Measurements from ENCODE around the gene KIF26B. TPM values are rescaled to one million over a fixed set of nuclear protein-coding genes. Genes with fewer than 3 reads are reported as not detected.

Gene KIF26B
- polyA plus RNA-seq, 3 donors: 29.8 to 33.7 (median 30.3) TPM

DNA sequence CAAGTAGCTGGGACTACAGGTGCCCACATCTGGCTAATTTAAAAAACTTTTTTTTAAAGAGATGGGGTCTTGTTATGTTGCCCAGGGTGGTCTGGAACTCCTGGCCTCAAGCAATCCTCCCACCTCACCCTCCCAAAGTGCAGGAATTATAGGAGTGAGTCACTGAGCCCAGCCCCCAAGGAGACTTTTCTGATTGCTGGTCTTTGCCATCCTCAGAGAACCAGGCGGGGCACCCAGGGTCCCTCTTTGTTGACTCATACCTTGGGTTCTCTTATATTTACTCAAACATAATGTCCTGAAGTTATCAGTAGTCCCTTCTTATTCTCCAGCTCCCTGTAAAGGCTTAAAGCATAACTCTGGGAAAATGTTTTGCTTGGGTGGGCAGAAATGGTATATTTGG lies 51.1 kb downstream of the KIF26B start:
- no peak for DNase-seq (ENCODE audit: low read depth in 3 of 3, low spot score in 2 of 3)

DNA sequence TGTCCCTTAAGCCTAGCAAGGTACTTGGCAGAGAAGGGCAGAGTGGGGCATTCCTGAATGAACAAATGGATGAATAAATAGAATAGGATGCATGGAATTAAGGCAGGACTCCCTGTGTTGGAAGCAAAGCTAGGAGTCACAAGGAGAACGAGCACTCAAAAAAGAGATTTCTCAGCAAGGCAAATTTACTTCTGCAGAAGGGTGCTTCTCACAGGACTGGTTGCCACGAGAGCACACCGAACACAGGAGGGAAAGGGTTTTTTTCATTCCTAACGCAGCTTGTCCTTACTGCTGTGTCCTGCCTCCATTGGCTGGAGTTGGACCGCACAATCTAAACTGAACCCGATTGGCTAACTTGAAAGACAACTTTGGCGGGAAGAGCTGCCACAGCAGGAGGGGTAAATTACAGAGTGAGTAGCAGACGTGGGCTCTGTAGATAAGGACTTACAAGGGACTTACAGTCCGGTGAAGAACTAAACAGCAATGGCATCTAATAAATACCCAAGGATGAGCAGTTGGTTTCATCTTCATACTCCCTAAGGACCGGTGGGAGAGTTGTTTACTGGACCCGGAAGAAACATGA lies 52.4 kb downstream of the KIF26B start:
- DNase-seq (ENCODE audit: low read depth in 3 of 3, low spot score in 2 of 3): no peak

DNA sequence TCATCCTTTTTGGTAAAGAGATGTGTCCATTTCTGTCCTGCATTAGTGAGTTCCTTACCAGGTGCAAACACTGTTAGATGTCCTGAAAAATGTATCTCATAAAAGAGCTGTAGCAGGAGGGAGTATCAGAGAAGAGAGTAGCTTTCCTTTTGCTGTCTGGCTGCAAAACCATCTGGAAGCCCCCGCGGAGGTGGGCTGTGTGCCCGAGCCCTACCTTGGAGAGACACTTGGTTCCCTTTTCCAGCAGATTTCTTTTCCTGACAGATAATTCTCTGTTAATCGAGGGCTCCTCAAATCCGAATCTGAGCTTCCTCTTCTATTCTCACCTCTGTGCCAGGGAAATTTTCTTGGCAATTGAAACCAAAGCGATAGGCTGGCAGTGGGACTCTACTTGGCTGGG lies 53.0 kb downstream of the KIF26B start:
- no peak for DNase-seq (ENCODE audit: low read depth in 3 of 3, low spot score in 2 of 3)

DNA sequence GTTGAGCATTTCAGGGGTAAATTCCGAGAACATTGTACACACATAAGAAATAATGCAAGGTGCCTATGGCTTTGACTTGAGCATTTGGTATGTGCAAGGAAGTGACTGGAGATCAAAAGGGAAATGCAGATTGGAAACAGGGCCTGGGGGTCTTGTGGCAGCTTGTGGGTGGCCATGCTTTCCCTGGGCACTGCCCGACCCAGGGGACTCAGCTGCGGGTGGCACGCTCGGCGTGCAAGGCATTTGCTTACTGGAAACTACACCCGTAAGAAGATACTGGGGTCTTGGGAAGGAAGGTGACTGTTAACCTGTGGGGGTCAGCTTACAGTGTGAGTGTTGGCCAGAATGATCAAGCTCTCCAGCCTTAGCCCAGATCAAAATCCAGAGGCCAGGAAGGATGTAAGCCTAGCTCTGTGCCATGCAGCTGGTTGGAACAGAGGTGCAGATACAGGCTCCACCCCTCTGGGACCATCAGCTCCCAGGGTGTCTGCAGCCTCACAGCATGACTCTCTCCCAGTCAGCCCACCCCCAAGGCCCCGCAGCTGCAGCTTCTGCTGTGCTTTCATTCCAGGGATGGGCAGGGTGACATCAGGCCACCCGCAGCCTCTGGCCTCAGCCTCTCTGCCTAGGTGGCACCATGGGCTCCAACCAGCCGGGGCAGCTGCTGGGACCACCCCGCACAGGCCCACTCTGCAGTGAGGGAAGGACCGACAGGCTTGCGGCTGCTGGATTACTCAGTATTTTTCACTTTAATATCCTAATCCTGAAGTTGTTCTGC lies 55.1 kb downstream of the KIF26B start:
- no peak for DNase-seq (ENCODE audit: low read depth in 3 of 3, low spot score in 2 of 3)

DNA sequence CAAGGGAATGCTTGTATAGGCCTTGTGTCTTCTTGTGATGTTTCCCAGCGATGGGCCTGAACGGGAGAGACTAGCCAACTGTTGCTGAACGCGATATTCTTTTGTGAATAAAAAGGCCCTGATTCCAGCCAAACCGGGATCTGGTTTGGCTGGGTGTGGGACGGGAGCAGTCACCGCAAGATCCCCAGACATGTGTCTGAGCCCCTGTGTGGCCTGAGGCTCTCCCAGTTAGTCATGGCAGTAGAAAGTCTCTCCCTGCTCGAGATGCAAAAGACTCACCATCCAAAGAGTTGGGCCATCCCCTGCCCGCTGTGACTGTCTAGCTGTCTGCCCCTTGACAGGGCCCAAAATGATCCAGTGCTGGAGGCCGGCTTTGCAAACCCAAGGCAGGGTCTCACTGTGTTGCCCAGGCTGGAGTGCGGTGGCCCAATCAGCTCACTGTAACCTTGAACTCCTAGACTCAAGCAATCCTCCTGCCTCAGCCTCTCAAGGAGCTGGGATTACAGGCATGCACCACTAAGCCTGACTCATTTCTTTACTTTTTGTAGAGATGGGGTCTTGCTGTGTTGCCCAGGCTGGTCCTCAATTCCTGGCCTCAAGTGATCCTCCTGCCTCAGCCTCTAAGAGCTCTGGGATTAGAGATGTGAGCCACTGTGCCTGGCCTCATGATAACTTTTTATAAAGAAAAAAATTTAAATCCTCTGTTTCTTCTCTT lies 56.4 kb downstream of the KIF26B start:
- no peak for DNase-seq (ENCODE audit: low read depth in 3 of 3, low spot score in 2 of 3)

DNA sequence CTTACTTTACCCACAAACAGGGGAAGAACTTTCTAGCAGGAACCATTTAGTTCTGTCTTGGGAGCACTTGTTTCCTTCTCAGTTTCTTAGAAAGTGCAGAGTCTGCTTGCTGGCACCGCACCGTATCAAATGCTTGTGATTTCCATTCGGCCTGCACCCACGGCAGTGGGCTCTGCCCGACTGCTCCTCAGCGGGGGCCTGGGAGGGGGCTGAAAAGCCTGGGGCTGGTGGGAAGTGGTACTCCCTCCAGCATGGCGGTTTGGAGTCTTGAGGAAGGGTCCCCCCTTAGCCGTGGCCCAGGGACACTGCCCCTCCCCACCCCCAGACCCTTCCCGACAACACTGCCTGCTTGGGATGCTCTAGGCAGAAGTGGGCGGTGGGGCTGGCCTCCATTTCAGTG lies 57.0 kb downstream of the KIF26B start:
- no peak for DNase-seq (ENCODE audit: low read depth in 3 of 3, low spot score in 2 of 3)

DNA sequence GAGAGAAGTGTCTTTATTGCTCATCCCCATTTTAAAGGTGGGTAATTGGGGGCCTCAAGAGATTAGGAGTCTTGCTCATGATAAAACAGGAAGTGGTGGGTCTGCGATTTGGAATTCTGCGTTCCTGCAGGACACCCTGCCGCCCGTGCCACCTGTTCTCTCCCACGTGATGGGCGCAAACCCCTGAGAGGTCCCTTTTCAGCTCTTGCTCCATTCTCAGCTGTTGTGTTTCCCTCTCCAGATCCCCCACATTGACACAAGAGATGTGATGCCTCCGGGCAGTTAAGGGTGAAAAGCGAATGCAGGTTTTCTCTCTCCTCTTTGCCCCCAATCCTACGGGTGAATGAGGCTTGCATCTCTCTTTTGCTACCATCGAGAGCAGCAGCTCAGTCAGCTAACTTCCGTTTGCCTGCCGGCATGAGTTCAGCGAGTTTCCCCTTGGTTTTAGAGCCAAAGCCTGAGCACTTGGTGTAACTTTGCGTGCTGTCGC lies 57.5 kb downstream of the KIF26B start:
- DNase-seq (ENCODE audit: low read depth in 3 of 3, low spot score in 2 of 3): no peak

DNA sequence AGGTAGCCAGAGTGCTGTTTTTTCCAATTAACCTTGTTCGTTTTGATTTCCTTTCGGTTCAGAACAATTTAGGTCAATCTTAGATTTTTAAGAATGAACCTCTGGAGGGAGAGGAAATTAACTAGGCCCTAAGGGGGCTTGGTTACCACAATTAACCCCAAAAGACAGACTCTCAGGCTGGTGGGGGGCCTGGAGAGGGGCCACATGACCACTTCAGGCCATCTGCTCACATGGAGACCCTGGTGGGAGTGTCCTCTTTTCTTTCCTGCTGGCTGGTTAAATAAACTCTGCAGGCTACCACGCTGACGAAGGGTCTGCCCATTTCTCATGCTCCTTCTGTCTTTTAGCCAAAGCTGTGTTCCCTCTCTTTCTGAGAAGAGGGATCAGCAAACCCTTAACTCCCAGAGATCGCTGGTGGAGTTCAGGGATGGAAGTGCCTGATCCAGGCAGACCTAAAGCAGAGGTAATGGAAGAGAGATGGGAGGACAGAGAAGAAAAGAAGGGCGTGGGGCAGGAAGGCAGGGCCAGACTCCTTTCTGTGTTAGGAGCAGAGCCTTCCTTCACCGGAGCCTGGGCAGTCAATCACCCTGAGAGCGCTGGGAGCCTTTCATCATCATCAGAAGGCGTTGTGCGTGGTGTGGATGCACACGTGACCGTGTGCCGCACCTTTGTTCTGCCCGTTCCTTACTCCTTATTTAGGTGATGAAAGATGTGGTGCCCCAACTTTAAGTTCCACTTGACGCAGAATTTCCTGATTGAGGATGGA lies 58.5 kb downstream of the KIF26B start:
- no peak for DNase-seq (ENCODE audit: low read depth in 3 of 3, low spot score in 2 of 3)

DNA sequence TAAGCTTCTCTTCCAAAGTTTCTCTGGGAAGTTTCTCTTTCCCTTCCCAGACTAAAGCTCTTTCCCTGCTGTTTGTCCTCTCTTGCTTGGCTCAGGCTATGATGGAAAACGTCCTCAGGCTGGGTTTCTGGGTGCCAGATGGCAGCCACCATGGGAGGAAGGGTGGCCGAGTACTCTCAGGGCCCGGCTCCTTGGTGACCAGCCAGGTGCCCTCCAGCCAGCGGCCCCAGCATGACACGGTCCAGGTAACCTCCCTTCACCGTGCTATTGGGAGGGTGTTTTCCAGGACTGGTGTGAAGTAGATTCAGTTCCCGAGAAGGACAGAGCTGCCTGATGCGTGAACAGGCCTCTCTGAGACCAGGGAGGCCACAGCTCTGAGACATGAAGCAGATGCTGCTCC lies 60.3 kb downstream of the KIF26B start:
- no peak for DNase-seq (ENCODE audit: low read depth in 3 of 3, low spot score in 2 of 3)

DNA sequence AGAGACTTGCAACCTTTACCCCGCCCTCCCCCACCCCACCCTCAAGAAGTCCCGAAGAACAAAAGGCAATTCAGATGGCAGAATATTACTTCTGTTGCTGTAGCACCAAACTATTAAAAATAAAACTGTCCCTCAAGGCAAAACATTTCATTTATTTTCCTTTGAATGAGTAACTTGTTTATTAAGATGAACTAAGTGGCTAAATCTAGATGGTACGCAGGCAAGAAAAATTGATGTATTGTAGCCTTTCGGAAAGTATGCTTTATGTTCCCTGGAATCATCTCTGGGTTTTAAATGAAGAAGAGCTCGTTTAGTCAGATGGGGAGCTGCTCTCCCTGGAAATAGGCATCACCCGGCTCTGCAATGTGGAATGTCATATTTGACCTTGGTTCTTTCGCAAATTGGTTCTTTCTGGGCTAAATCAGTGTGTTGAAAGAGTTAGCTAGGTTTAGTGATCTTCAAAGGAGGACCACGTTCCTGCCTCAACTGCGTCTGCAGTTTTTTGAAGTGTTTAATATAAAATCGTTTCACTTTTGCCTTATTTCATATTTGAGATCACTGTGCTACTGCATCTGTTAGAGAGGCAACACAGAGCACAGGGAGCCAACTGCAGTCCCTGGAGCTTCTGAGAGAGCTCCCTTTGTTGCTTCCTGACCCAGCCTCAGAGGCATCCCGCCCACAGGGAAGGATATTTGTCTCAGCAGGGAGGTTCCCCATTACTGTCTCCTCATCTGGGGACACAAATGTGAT lies 61.8 kb downstream of the KIF26B start:
- no peak for DNase-seq (ENCODE audit: low read depth in 3 of 3, low spot score in 2 of 3)

DNA sequence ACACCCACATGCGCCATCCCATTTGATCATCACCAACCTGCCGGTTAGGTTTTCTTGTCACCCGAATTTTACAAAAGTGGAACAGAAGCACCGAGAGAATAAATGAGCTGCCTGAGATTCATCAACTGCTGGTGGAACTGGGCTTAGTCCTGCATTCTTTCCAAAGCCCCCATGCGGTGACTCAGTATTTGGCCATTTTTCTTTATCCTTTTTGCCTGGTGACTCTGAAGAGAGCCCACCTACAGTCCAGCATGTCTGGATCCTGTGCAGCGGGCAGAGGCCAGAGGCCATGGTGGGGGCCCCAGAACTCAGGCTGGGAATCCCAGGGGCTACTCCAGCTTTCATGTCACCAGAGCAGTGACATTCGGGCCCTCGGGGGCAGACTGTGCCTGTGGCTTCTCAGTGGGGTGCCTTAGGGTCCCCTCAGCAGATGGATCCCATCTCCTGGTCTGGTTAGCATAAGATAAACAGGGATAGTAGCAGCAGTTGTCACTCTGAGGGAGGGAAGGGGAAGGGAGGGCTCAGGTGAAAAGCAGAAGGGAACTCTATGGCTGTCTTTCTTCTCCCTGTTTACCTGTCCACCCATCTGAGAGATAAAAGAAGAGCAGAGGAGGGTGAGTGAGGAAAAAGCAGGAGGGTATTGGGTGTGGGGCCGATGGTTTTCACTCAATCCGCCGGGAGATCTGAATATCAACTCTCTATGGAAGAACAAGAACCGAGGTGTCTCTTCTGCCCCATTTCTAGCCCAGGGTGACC lies 63.2 kb downstream of the KIF26B start:
- DNase-seq (ENCODE audit: low read depth in 3 of 3, low spot score in 2 of 3): no peak

DNA sequence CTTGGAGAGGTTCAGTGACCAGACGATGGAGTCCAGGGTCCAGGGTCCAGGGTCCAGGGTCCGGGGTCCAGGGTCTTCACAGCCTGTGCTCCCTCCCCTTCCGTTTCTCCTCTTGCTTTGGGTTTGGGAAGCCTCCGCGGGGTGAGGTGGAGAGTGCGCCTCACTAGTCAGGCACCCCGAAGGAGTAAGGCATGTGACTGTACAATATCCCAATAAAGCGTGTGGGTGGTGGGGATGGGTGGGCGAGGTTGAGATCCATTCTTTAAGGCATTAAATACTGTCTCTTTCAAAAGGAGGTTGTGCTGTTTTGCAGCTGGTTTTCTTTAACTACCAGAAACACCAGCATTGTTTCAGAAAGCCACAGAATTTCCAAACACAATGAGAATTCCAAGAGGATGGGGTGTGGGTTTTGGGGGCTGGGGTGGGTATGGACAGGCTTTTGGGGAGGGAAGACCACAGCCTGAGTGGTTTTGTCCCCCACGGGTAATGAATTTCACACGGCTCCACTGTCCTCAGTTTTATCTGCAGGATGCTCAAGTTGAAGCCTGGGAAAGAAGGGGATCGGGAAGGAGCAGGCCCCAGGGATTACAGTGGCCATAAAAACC lies 65.7 kb downstream of the KIF26B start:
- DNase-seq (ENCODE audit: low read depth in 3 of 3, low spot score in 2 of 3): no peak

DNA sequence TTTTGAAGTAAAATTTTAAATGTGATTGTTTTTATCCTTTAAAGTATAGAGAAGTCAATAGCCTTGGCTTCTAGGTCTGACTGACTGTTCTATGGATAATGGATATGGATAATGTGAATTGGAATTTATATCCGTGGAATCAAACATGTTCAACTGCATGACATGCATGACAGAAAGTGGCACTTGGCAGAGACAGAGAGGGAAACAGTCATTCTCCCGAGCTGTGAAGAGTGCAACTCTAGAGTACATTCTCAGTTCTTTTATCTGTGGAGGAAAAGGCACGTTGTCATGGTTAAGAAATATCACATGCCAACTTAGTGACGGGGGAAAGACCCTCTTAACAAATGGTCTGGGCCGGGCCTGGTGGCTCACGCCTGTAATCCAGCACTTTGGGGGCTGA lies 67.0 kb downstream of the KIF26B start:
- no peak for DNase-seq (ENCODE audit: low read depth in 3 of 3, low spot score in 2 of 3)

DNA sequence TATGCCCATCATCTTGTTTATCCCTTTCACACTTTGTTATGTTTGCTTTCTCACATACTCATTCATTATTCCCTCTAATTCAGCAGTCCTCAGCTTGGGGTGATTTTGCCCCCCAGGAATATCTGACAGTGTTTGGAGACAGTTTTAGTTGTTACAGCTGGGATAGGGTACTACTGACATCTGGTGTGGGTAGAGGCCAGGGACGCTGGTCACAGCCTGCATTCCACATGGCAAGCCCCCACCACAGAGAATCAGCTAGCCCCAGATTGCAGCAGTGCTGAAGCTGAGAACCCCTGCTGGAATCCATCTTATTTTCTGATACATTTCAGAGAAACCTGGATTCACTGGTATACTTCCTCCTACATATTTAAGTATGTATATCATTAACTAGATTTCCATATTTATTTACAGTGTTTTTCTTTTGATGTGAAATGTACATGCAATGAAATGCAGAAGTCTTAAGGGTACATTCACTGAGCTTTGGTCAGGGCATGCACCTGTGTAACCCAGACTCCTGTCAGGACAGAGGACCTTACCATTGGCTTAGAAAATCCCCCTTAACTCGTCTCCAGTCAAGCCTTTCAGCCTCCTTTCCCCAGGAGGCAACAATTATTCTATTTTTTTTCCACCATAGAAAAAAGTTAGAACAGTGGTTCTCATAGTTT lies 68.3 kb downstream of the KIF26B start:
- no peak for DNase-seq (ENCODE audit: low read depth in 3 of 3, low spot score in 2 of 3)

DNA sequence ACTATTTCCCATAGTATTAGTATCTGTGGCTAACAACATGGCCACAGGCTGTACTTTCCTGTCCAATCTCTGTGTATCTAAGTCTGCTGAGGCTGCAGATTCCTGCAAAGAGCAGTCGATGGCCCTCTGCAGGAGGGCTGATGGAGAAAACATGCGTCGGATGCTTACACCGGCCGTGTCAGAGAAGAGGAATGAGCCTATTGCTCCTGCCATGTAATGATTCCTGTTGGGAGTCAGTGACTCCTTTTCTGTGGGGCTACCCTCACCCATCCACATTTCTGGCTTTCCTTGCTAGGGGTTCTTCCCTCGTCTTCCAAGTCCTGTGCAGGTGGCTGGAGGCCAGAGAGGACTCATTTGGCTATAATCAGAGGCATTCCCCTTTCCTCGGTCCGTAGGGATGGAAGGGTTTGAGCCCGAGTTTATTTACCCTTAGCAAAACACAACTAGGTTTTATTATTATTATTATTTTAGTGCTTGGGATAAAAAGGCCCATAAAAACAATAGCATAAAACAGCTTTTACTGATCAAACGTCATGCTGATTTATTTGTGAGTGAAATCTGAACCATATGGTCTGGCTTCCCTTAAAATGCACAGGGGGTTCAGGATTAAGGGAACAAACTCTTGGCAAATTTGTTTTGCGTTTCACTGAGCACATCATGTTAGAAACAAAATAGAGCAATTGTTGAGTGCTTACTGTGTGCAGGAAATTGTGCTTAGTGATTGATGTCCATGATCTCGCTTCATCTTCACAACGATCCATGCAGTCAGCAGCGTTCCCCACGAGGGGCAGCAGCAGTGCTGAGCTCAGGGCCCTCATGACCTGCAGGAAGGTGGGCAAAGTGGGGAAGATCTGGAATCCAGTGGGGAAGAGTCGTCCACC lies 70.8 kb downstream of the KIF26B start:
- DNase-seq (ENCODE audit: low read depth in 3 of 3, low spot score in 2 of 3): peak; percentile 19 to 59 (median 50)

DNA sequence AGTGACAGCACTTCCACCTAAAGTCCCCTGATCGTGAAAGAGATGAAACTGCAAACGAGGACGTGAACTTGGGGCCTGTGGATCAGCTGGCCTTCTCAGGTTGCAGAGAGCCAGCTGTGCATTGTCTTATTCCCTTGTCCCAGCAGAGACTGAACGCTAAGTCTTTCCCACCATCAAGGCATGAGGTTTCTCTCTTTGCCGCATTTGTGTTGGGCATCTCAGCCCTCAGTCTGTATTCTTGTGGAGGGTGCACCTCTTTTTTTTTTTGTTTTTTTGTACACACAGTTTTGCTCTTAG lies 71.4 kb downstream of the KIF26B start:
- DNase-seq (ENCODE audit: low read depth in 3 of 3, low spot score in 2 of 3): peak in 1 of 3 donors; percentile 15

DNA sequence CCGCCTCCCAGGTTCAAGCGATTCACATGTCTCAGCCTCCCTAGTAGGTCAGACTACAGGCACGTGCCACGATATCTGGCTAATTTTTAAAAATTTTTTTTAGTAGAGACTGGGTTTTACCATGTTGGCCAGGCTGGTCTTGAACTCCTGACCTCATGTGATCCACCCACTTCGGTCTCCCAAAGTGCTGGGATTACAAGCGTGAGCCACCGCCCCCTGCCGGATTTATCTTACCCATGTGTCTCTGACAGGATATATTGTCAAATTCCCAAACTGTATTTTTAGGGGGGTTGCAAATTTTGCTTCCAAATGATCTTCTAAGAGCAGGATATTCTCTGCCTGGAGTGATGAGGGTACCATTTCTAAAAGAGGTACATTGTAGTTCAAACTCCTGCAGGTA lies 74.3 kb downstream of the KIF26B start:
- DNase-seq (ENCODE audit: low read depth in 3 of 3, low spot score in 2 of 3): no peak

DNA sequence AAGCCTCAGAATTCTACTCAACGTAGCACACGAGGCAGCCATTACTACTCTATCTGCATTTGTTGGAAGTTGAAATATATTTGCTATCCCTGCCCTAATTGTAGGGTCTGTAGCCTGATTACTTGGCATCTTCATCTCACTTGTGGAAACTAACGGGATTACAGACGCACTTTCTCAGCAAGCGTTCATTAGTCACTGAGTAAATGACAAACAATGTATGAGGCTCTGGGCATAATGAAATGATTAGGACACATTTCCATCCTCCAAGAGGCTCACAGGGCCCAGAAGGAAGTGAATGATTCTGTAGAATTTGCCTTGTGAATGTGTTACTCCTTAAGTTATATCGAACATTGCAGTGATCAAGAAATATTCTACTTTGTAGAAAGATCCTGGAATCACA lies 78.1 kb downstream of the KIF26B start:
- no peak for DNase-seq (ENCODE audit: low read depth in 3 of 3, low spot score in 2 of 3)
